HepG2 (cell line): ENCODE data around the gene DNAJB8. TPM values are rescaled to one million over a fixed set of nuclear protein-coding genes. Genes with fewer than 3 reads are reported as not detected.
A peak's percentile ranks its signal among the peaks of the same experiment; 100 is the strongest.

Source experiments
- ATAC-seq: fragments of 200-7000 bp; cut with Tn5 transposase; 3 replicates; pipeline ENCODE4 v1.9.1; 2020; ENCODE audit warnings: mild to moderate bottlenecking, moderate library complexity
- BruUV-seq: library from RNA; stranded (reverse); fragments of 400-500 nt; replicated peaks from 2 replicates; lab custom pipeline; 2021; lab: Mats Ljungman, UMichigan
- CTCF ChIA-PET: fragments of 300-600 bp; formaldehyde crosslinking; extraction: SDS; loops from one replicate; lab custom pipeline; 2021; ENCODE audit warnings: low total read pairs, inconsistent platforms, low intra/inter-chr PET ratio; lab: Yijun Ruan, JAX
- POLR2A ChIA-PET: fragments of 350-600 bp; sonication (Branson Sonifier 250); formaldehyde crosslinking; loops from one replicate; lab custom pipeline; 2020; ENCODE audit warnings: antibody characterized with exemption, inconsistent platforms; lab: Yijun Ruan, JAX
- DNase-seq: peaks from one replicate; pipeline ENCODE4 v3.0.0-alpha.2; 2015; ENCODE audit warnings: low spot score
- FAIRE-seq: peaks from 3 replicates; lab custom pipeline; 2011; peaks lifted over from hg19 to GRCh38; lab: Jason Lieb, UNC
- H2AFZ ChIP-seq: one replicate; pipeline ENCODE4 v1.6.1; 2011; ENCODE audit warnings: low read length, inconsistent platforms
- H3K27ac ChIP-seq: fragments of 300-600 bp; 3 replicates; pipeline ENCODE4 v1.8.0; 2011; ENCODE audit warnings: mixed run types, mild to moderate bottlenecking, mixed read lengths, low read length, inconsistent platforms; ENCODE audit not compliant: insufficient read depth; ENCODE audit errors: extremely low read length
- H3K27me3 ChIP-seq, 2 experiments: fragments of 200-600 bp in 1 of 2; 2 replicates in 1 of 2; 3 replicates in 1 of 2; pipeline versions ENCODE4 v1.6.0 to v1.8.0; 2011; ENCODE audit warnings: low read length in 2 of 2, mild to moderate bottlenecking in 2 of 2, moderate library complexity in 2 of 2, inconsistent platforms in 1 of 2; ENCODE audit not compliant: insufficient read depth in 2 of 2, control insufficient read depth in 1 of 2
- H3K36me3 ChIP-seq, 2 experiments: fragments of 200-600 bp in 1 of 2; replicated peaks in 1 of 2; 2 replicates in 1 of 2; 3 replicates in 1 of 2; pipeline versions ENCODE4 v1.5.1 to v1.8.0; 2011; ENCODE audit warnings: low read length in 2 of 2, inconsistent platforms in 1 of 2; ENCODE audit not compliant: insufficient read depth in 2 of 2, control insufficient read depth in 1 of 2
- H3K4me1 ChIP-seq: 2 replicates; pipeline ENCODE4 v1.5.1; 2012; ENCODE audit warnings: low read length, inconsistent platforms; ENCODE audit not compliant: insufficient read depth
- H3K4me2 ChIP-seq: 2 replicates; pipeline ENCODE4 v1.6.0; 2011; ENCODE audit warnings: low read depth, low read length, inconsistent platforms
- H3K4me3 ChIP-seq, 3 experiments: fragments of 200-600 bp in 1 of 3; sonication (generic), shearing (Covaris generic) in 1 of 3; replicated peaks in 1 of 3; 2 replicates each; pipeline ENCODE4 v1.5.1; 2011 to 2016; ENCODE audit warnings: low read length in 3 of 3, inconsistent platforms in 2 of 3, low read depth in 2 of 3, mild to moderate bottlenecking in 2 of 3, control low read depth in 1 of 3, mixed read lengths in 1 of 3; ENCODE audit not compliant: insufficient read depth in 1 of 3
- H3K79me2 ChIP-seq: one replicate; pipeline ENCODE4 v1.6.1; 2011; ENCODE audit warnings: low read length, inconsistent platforms; ENCODE audit not compliant: insufficient read depth
- H3K9ac ChIP-seq: 2 replicates; pipeline ENCODE4 v1.6.0; 2011; ENCODE audit warnings: mild to moderate bottlenecking, low read depth, low read length, inconsistent platforms; ENCODE audit not compliant: insufficient read depth
- H3K9me3 ChIP-seq: 2 replicates; pipeline ENCODE4 v1.5.1; 2012; ENCODE audit warnings: mild to moderate bottlenecking, low read length
- H4K20me1 ChIP-seq: 2 replicates; pipeline ENCODE4 v1.6.0; 2011; ENCODE audit warnings: inconsistent platforms, mild to moderate bottlenecking, low read length, moderate library complexity; ENCODE audit not compliant: insufficient read depth
- RAD21 ChIP-seq: fragments of 450-650 bp; formaldehyde crosslinking; IDR thresholded peaks from 2 replicates; pipeline ENCODE4 v1.5.0; 2020; ENCODE audit warnings: mild to moderate bottlenecking
- STAG1 ChIP-seq: sonication (generic); formaldehyde crosslinking; IDR thresholded peaks from 2 replicates; pipeline ENCODE4 v1.4.0; 2020; ENCODE audit warnings: missing genetic modification reagents
- WGBS: methylation state at CpG from one replicate; pipeline ENCODE4 v1.1.6; 2017; ENCODE audit warnings: low lambda C conversion rate; 5-methylcytosine and 5-hydroxymethylcytosine counted together
- in situ Hi-C: cut with HindIII; loops from 2 replicates; pipeline ENCODE4 v1.10.0; 2017; ENCODE audit warnings: low pct_unique_long_range_greater_than_20kb; ENCODE audit not compliant: extremely low pct_ligation_motif_present
- intact Hi-C: fragments of 100-400 bp; cut with micrococcal nuclease; formaldehyde crosslinking; loops from one replicate; pipeline ENCODE4 v1.10.0; 2022; ENCODE audit not compliant: unreplicated experiment
- polyA plus RNA-seq, 8 experiments: library from polyadenylated mRNA; depleted of rRNA in 3 of 8; stranded (reverse) in 7 of 8; unstranded in 1 of 8; fragments of >200 nt; fragmentation: Illumina TruSeq in 4 of 8; extraction: Trizol in 4 of 8; gene quantifications; 2 replicates each; pipeline versions ENCODE4 v1.2.1 to v1.2.3, GENCODE V29; 2011 to 2016; ENCODE audit warnings: low read depth in 4 of 8, missing spikeins in 1 of 8, mixed read lengths in 1 of 8; ENCODE audit not compliant: insufficient read depth in 1 of 8
- total RNA-seq, 5 experiments: library from RNA; depleted of rRNA; stranded (reverse); fragments of >200 nt; fragmentation: Illumina TruSeq; extraction: Trizol; gene quantifications; 2 replicates each; pipeline ENCODE4 v1.2.3, GENCODE V29; 2016; ENCODE audit warnings: low read depth in 1 of 5
- TF ChIP-seq, protein P1 (sequence below): sonication (generic); formaldehyde crosslinking; IDR thresholded peaks from 2 replicates; pipeline ENCODE4 v1.4.0; 2020; ENCODE audit warnings: missing genetic modification reagents
- TF ChIP-seq, protein P2 (sequence below): sonication (generic); formaldehyde crosslinking; IDR thresholded peaks from 2 replicates; pipeline ENCODE4 v1.5.0; 2020; ENCODE audit warnings: mild to moderate bottlenecking, missing genetic modification reagents, moderate library complexity

Gene DNAJB8
- total and polyA plus RNA-seq, 2 of the 13 experiments (the other 11 are each of a cell fraction or from before 2014, with no cell fraction given) = not detected

DNA sequence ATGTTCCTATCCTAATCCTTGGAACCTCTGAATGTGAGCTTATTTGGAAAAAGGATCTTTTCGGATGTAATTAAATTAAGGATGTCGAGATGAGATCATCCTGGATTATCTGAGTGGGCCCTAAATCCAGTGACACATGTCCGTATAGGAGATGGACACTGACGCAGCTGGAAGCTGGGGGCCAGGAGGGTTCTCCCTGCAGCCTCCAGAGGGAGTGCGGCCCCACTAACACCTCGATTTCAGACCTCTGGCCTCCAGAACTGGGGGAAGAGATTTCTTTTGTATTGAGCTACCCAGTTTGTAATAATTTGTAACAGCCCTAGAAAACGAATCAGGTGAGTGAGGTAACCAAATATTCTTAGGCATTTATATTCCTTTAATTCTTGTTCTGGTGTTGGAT is 2.5 kb downstream of the DNAJB8 start:
- peak; percentile 36; the same call in 1 of the 3 replicates for ATAC-seq
- DNase-seq = no peak
- no peak overlapping the region for H3K4me3 ChIP-seq
- no peaks in the 10 kb centered on the region for H3K9me3 ChIP-seq
- 21% methylated on average over 7 of the region's 7 CpGs for WGBS
- in situ Hi-C loops = no loop called here
- H3K27ac ChIP-seq = no peak overlapping the region
- no peaks in the 10 kb centered on the region for H3K79me2 ChIP-seq
- no peaks in the 10 kb centered on the region for H3K36me3 ChIP-seq
- CTCF ChIA-PET = no interaction called here
- no peak for FAIRE-seq
- no peaks in the 10 kb centered on the region; the same call in 1 of the 2 replicates for H3K4me1 ChIP-seq
- intact Hi-C loops = no loop called here
- no TSS peak for BruUV-seq
- no peaks in the 10 kb centered on the region for H4K20me1 ChIP-seq
- H3K4me2 ChIP-seq = no peak overlapping the region
- no peak overlapping the region for H3K9ac ChIP-seq
- TF ChIP-seq, protein P1, sequence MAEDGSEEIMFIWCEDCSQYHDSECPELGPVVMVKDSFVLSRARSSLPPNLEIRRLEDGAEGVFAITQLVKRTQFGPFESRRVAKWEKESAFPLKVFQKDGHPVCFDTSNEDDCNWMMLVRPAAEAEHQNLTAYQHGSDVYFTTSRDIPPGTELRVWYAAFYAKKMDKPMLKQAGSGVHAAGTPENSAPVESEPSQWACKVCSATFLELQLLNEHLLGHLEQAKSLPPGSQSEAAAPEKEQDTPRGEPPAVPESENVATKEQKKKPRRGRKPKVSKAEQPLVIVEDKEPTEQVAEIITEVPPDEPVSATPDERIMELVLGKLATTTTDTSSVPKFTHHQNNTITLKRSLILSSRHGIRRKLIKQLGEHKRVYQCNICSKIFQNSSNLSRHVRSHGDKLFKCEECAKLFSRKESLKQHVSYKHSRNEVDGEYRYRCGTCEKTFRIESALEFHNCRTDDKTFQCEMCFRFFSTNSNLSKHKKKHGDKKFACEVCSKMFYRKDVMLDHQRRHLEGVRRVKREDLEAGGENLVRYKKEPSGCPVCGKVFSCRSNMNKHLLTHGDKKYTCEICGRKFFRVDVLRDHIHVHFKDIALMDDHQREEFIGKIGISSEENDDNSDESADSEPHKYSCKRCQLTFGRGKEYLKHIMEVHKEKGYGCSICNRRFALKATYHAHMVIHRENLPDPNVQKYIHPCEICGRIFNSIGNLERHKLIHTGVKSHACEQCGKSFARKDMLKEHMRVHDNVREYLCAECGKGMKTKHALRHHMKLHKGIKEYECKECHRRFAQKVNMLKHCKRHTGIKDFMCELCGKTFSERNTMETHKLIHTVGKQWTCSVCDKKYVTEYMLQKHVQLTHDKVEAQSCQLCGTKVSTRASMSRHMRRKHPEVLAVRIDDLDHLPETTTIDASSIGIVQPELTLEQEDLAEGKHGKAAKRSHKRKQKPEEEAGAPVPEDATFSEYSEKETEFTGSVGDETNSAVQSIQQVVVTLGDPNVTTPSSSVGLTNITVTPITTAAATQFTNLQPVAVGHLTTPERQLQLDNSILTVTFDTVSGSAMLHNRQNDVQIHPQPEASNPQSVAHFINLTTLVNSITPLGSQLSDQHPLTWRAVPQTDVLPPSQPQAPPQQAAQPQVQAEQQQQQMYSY (CRISPR knock-in tag) = no peak
- TF ChIP-seq STAG1 = peak; percentile 21; the same call in 1 of the 2 replicates
- TF ChIP-seq, protein P2, sequence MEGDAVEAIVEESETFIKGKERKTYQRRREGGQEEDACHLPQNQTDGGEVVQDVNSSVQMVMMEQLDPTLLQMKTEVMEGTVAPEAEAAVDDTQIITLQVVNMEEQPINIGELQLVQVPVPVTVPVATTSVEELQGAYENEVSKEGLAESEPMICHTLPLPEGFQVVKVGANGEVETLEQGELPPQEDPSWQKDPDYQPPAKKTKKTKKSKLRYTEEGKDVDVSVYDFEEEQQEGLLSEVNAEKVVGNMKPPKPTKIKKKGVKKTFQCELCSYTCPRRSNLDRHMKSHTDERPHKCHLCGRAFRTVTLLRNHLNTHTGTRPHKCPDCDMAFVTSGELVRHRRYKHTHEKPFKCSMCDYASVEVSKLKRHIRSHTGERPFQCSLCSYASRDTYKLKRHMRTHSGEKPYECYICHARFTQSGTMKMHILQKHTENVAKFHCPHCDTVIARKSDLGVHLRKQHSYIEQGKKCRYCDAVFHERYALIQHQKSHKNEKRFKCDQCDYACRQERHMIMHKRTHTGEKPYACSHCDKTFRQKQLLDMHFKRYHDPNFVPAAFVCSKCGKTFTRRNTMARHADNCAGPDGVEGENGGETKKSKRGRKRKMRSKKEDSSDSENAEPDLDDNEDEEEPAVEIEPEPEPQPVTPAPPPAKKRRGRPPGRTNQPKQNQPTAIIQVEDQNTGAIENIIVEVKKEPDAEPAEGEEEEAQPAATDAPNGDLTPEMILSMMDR (CRISPR knock-in tag) = peak; percentile 31
- TF ChIP-seq RAD21 (CRISPR knock-in tag) = peak; percentile 15; the same call in 1 of the 2 replicates
- TF ChIP-seq, all 625 proteins: peak for 3
- Histone ChIP-seq H2AFZ (no peak overlapping the region), H3K27me3 (peaks cover 15 to 86% of the 10 kb centered on the region in 2 experiments)
- POLR2A ChIA-PET = no interaction called here
